NB4 (cell line): Measurements from ENCODE around the gene ZNF273.

ENCODE experiments used
- DNase-seq: peaks from one replicate; pipeline ENCODE4 v3.0.0; 2010; ENCODE audit warnings: low read depth
- H3K4me3 ChIP-seq: one replicate; pipeline ENCODE4 v1.5.1; 2011; ENCODE audit warnings: mild to moderate bottlenecking, low read depth, low read length, moderate library complexity
- MYC ChIP-seq: IDR thresholded peaks from 2 replicates; pipeline ENCODE4 v1.6.1; 2011; ENCODE audit warnings: low read depth, low read length
- POLR2A ChIP-seq: IDR thresholded peaks from 2 replicates; pipeline ENCODE4 v1.6.1; 2011; ENCODE audit warnings: mild to moderate bottlenecking; ENCODE audit not compliant: insufficient read length; ENCODE audit errors: extremely low read depth
- TF ChIP-seq, protein P1 (sequence below): IDR thresholded peaks from 2 replicates; pipeline ENCODE4 v1.6.1; 2011; ENCODE audit warnings: low read depth, low read length
- TF ChIP-seq, protein P2 (sequence below): IDR thresholded peaks from one replicate; pipeline ENCODE4 v1.5.1; 2012; ENCODE audit warnings: low read depth, low read length

Gene ZNF273

DNA sequence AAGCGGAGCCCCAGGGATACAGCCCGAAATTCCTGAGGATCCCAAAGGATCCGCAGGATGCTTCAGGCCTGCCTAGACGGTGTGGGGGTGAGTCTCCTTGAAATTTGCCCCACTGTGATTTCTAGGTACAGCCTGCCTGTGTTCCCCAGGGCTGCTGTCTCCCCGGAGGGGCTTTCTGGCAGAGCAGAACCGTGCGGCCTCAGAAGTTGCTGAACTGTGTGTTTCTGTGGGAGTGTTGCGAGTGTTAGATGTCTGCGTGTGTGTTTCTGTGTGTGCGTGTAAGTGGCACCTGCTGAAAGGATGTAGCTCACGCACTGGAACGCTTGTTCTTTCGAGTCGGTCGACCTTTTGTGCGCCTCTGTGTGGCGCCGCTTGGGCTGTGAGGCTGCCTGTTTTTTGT lies 27.8 kb upstream of the ZNF273 start:
- H3K4me3 ChIP-seq = no peak overlapping the region
- TF ChIP-seq MYC = no peak
- TF ChIP-seq, protein P1, sequence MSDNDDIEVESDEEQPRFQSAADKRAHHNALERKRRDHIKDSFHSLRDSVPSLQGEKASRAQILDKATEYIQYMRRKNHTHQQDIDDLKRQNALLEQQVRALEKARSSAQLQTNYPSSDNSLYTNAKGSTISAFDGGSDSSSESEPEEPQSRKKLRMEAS = no peak
- TF ChIP-seq POLR2A = no peak
- TF ChIP-seq, protein P2, sequence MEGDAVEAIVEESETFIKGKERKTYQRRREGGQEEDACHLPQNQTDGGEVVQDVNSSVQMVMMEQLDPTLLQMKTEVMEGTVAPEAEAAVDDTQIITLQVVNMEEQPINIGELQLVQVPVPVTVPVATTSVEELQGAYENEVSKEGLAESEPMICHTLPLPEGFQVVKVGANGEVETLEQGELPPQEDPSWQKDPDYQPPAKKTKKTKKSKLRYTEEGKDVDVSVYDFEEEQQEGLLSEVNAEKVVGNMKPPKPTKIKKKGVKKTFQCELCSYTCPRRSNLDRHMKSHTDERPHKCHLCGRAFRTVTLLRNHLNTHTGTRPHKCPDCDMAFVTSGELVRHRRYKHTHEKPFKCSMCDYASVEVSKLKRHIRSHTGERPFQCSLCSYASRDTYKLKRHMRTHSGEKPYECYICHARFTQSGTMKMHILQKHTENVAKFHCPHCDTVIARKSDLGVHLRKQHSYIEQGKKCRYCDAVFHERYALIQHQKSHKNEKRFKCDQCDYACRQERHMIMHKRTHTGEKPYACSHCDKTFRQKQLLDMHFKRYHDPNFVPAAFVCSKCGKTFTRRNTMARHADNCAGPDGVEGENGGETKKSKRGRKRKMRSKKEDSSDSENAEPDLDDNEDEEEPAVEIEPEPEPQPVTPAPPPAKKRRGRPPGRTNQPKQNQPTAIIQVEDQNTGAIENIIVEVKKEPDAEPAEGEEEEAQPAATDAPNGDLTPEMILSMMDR = no peak
- no peak for DNase-seq

DNA sequence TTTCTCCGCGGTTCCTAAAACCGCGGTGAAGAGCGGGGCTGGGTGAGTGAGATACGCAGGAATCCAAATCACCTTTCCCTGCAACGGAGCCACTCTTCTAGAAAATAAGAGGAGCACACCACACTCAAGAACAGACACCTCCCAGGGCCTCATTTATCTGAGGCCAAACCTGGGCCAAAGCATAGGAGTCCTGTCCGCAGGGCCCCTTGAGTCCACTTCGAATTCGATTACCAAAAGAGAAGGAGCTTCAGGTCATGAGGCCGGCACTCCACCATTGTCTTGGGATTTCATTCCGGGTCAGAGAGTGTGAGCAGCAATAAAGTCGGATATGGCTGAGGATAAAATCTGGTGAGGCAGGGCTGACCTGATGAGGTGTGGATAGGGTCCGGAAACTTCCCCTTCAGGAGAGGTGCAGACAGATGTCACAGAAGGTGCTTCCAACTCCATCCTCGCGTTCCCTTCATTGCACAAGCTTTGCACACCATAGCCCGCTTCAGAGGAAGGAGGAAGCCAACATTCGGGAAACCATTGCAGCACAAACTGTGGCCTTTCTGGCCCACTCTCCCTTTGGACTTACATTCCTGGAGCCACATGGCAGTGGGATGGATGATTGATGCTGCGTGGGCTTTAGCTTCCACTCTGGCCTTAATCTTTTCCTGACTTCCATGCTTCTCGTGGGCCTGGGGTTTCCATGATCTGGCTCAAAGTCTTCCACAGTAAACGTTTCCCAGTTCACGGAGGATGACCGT lies 27.2 kb upstream of the ZNF273 start:
- no peak for DNase-seq
- TF ChIP-seq, protein P1 = no peak
- TF ChIP-seq MYC (no peak), POLR2A (no peak)
- TF ChIP-seq, protein P2 = no peak
- H3K4me3 ChIP-seq = no peak overlapping the region

DNA sequence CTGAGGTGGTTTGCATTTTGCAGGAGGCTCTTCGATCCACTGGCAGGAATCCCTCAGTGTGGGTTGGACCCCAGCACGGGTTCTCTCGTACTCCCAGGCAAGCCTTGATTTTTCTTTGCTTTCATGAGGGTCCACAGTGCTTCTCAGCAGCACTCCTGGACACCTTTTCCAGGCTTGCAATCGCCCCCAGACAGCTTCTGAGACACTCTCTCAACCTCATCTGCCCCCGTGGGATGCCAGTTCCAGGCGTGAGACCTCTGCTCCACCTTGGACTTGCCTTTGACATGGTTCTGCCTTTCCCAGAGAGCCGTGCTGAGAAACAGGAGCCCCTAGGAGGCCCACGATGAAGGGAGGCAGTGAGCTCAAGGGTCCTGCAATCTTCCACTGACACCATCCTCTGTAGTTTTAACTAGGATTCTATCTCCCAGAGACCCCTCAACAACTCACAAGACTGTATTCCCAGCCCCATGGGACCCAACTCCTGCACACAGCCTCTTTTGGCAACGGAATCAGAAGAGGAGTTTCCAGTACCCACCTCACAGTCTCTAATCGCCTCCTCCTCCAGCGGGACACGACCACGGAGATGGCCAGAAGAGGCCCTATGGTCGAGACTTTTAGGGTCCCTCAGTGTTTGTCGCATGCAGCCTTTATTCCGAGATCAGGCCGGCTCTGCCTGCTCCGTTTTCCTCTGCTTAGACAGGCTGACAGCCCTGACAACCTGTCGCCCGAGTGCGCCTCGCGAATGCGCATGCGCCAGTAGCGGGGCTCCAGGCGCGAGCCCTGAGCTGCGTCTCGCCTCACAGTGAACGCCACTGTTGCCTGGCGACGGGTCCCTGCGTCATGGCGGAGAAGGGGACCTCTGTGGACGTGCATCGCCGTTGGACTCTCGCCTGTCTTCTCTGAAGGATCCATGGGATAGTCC lies 26.0 kb upstream of the ZNF273 start:
- no peak overlapping the region for H3K4me3 ChIP-seq
- peak; percentile 40 for DNase-seq
- TF ChIP-seq, protein P2 = no peak
- TF ChIP-seq POLR2A = no peak
- TF ChIP-seq, protein P1 = no peak
- no peak for TF ChIP-seq MYC

DNA sequence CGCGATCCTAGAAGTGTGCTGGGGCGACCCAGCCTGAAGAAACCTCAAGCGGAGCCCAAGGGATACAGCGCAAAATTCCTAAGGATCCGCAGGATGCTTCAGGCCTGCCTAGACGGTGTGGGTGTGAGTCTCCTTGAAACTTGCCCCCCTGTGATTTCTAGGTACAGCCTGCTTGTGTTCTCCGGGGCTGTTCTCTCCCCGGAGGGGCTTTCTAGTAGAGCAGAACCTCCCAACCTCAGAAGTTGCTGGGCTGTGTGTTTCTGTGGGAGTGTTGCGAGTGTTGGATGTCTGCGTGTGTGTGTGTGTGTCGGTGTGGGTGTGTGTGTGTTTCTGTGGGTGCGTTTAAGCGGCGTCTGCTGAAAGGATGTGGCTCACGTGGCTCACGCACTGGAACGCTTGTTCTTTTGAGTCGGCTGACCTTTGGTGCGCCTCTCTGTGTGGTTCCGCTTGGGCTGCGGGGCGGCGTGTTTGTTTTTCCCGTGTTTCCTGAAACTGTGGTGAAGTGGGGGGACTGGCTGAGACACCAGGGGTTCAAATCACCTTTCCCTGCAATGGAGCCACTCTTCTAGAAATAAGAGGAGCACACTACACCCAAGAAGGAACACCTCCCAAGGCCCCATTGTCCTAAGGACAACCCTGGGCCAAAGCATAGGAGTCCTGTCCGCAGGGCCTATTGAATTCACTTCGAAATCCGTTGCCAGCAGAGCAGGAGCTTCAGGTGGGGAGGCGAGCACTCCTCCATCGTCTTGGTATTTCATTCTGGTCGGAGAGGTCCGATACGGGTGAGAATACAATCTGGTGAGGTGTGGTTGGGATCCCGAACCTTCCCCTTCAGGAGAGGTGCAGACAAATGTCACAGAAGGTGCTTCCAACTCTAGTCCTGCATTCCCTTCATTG lies 25.1 kb upstream of the ZNF273 start:
- TF ChIP-seq, protein P2 = no peak
- no peak for TF ChIP-seq POLR2A
- no peak for TF ChIP-seq MYC
- TF ChIP-seq, protein P1 = no peak
- DNase-seq = no peak
- no peak overlapping the region for H3K4me3 ChIP-seq

DNA sequence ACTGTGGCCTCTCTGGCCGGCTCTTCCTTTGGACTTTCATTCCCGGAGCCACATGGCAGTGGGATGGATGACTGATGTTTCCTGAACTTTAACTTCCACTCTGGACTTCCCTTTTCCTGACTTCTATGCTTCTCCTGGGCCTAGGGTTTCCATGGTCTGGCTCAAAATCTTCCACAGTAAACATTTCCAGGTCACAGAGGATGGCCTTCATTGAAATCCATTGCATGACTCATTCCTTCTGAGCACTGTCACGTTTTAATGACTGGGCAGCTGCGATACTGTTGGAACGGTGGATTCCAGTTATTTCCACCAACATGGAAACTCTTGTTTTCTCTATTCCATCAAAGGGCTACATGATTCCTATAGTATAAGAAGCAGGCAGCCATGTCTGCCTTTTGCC lies 24.4 kb upstream of the ZNF273 start:
- DNase-seq = no peak
- TF ChIP-seq, protein P2 = no peak
- no peak for TF ChIP-seq POLR2A
- TF ChIP-seq, protein P1 = no peak
- no peak for TF ChIP-seq MYC
- H3K4me3 ChIP-seq = no peak overlapping the region
